Epithelial cell of esophagus (primary cell): ENCODE results near the gene POLG.
A peak's percentile ranks its signal among the peaks of the same experiment; 100 is the strongest.

Source experiments
- DNase-seq: peaks from one replicate; pipeline ENCODE4 v3.0.0; 2010; ENCODE audit warnings: low read depth
- H3K4me3 ChIP-seq: 2 replicates; pipeline ENCODE4 v1.5.1; 2011; ENCODE audit warnings: mild to moderate bottlenecking, low read length, control low read depth
- CTCF ChIP-seq: IDR thresholded peaks from 2 replicates; pipeline ENCODE4 v1.5.1; 2011; ENCODE audit warnings: low read depth, mild to moderate bottlenecking, low read length, control low read depth, inconsistent platforms; ENCODE audit not compliant: insufficient read depth; ENCODE audit errors: missing control alignments

POLG gene

DNA sequence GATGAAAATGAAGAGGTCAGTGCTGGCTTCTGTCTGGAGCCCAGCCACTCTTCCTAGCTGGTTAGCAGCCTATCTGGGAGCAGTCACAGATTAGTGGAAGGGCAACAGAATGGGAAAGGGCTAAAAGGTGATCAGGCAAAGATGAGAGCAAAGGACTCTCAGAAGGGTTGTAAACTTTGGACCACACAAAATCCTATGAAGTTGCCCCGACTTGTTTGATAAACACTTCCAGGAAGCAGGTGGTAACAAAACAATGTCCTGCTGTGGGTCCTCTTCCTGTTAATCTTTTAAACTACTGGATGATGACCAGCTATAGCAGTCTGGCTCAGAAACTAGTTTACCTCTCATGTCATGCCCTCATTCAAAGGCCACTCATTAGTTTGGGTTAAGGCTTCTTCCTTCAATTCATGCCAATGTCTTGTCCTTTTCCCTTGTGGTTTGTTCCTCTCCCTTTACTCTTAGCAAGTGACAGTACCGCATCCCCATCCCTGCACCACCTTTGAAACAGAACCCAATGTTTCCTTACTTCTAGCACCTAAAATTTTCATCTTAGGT is 19.2 kb downstream of the POLG start:
- DNase-seq: no peak
- no peak for TF ChIP-seq CTCF
- no peak overlapping the region for H3K4me3 ChIP-seq

- no peak for TF ChIP-seq CTCF
- no peak for DNase-seq
- H3K4me3 ChIP-seq: no peak overlapping the region
These were observed 24.6 kb downstream of the POLG start for GRCh38 chr15:89309993-89310392.

DNA sequence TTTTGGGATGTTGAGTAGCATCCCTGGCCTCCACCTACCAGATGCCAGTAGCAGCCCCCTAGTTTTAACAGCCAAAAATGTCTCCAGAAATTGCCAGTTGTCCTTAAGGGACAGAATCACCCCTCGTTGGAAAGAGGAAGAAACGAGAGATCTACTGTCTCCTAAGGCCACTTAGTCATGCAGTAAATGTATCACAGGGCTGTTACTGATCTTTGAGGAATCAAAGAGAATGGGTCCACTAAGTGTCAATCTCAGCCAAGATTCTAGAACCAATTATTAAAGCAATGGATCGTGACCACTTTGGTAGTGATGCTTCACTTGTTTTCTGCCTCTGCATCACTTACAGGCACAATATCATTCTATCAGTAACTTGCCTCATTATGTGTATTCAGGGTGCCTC is 26.4 kb downstream of the POLG start:
- DNase-seq: no peak
- TF ChIP-seq CTCF: no peak
- no peak overlapping the region for H3K4me3 ChIP-seq

DNA sequence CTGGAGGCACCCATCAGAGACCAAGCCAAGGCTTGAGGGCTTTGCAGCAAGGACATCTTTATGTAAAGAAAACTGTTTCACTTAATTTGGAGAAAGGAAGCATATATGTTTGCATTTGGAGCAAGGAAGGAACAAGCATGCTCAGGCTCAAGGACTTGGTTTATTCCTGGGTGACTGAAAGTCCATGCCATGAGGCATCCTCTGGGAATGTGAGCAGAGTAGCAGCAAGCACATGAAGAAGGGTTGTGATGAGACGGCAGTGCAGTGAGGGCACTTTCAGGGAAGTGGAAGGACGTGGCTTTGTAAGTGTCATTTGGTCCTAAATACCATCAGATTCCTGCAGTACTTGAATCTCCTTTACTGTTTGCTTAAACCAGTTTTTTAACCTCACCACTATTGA is 26.8 kb downstream of the POLG start:
- peak; percentile 50 for DNase-seq
- no peak for TF ChIP-seq CTCF
- H3K4me3 ChIP-seq: no peak overlapping the region

GRCh38 chr15:89307046-89307587 is 27.5 kb downstream of the POLG start:
- H3K4me3 ChIP-seq: no peak overlapping the region
- DNase-seq: peak; percentile 53
- no peak for TF ChIP-seq CTCF

DNA sequence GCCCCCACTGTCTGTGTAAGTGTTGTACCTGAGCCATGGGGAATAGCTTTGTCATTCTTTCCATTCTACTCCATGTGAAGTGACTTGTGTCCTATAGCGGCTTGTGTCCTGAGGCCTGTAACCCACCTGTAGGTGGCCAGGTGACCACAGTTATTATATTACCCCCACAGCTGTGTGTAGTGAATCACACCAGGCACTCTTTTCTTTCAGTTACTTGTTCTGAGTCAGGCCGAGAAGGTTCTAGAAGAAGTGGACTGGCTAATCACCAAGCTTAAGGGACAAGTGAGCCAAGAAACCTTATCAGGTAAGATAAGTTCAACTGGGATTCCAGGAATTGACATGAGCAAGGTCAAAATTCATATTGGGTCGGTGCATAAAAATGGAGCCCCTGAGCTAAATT is 29.2 kb downstream of the POLG start:
- H3K4me3 ChIP-seq: no peak overlapping the region
- DNase-seq: no peak
- TF ChIP-seq CTCF: no peak

GRCh38 chr15:89303986-89304385 is 30.6 kb downstream of the POLG start:
- TF ChIP-seq CTCF: no peak
- DNase-seq: no peak
- no peak overlapping the region for H3K4me3 ChIP-seq
